Measurements from ENCODE around the gene MEPE.

The MEPE gene

GRCh38 chr4:87803421-87803820 is 29.3 kb upstream of the MEPE start:
- no peaks in the 10 kb centered on the region for H3K36me3 ChIP-seq (ENCODE audit: control insufficient read depth, insufficient read depth, low read length)
- no peak overlapping the region for H2AK5ac ChIP-seq (ENCODE audit: low read length)
- no peak overlapping the region for H2BK120ac ChIP-seq (ENCODE audit: low read depth, low read length)
- no peak overlapping the region for H2BK5ac ChIP-seq (ENCODE audit: low read length)
- no peak for DNase-seq
- H3K9ac ChIP-seq (ENCODE audit: low read length) = no peak overlapping the region
- H2BK15ac ChIP-seq (replicated peaks; ENCODE audit: low read depth) = no peak overlapping the region
- H3K4me1 ChIP-seq (ENCODE audit: control insufficient read depth, low read depth, low read length) = no peaks in the 10 kb centered on the region
- H3K4me3 ChIP-seq (ENCODE audit: low read length) = no peak overlapping the region
- no peaks in the 10 kb centered on the region for H3K27me3 ChIP-seq (ENCODE audit: insufficient read depth, low read length, poor library complexity)
- H4K5ac ChIP-seq (ENCODE audit: low read length) = no peak overlapping the region
- no peak overlapping the region for H3K18ac ChIP-seq (ENCODE audit: low read length)
- H3K23ac ChIP-seq (ENCODE audit: low read length) = no peak overlapping the region
- no peak overlapping the region for H3K27ac ChIP-seq (ENCODE audit: low read depth, low read length)
- no peak overlapping the region for H3K56ac ChIP-seq (ENCODE audit: low read length)
- no peaks in the 10 kb centered on the region for H3K79me1 ChIP-seq (ENCODE audit: low read length)
- WGBS (ENCODE audit: extremely low coverage, insufficient coverage, low lambda C conversion rate) = no CpG with 5 or more reads among the region's 2 CpGs
- H3K79me2 ChIP-seq (ENCODE audit: control insufficient read depth, insufficient read depth, low read length) = no peaks in the 10 kb centered on the region
- no peak overlapping the region for H4K8ac ChIP-seq (ENCODE audit: low read depth, low read length)
- H3K4ac ChIP-seq (ENCODE audit: low read depth, low read length) = no peak overlapping the region
- H3K4me2 ChIP-seq (ENCODE audit: low read length) = no peak overlapping the region

- no peak for DNase-seq
Observed at GRCh38 chr4:87804871-87805270, 27.9 kb upstream of the MEPE start.

GRCh38 chr4:87805971-87806370 is 26.8 kb upstream of the MEPE start:
- Histone ChIP-seq H3K18ac (ENCODE audit: low read length) (no peak overlapping the region), H3K27ac (ENCODE audit: low read depth, low read length) (no peak overlapping the region), H3K4me1 (ENCODE audit: control insufficient read depth, low read depth, low read length) (no peaks in the 10 kb centered on the region), H3K79me1 (ENCODE audit: low read length) (no peaks in the 10 kb centered on the region), H3K36me3 (ENCODE audit: control insufficient read depth, insufficient read depth, low read length) (no peaks in the 10 kb centered on the region), H3K27me3 (ENCODE audit: insufficient read depth, low read length, poor library complexity) (no peaks in the 10 kb centered on the region), H2AK5ac (ENCODE audit: low read length) (no peak overlapping the region), H3K4ac (ENCODE audit: low read depth, low read length) (no peak overlapping the region), H3K9ac (ENCODE audit: low read length) (no peak overlapping the region), H4K5ac (ENCODE audit: low read length) (no peak overlapping the region), H4K8ac (ENCODE audit: low read depth, low read length) (no peak overlapping the region), H3K4me2 (ENCODE audit: low read length) (no peak overlapping the region), H2BK15ac (replicated peaks; ENCODE audit: low read depth) (no peak overlapping the region), H3K79me2 (ENCODE audit: control insufficient read depth, insufficient read depth, low read length) (no peaks in the 10 kb centered on the region), H3K56ac (ENCODE audit: low read length) (no peak overlapping the region), H2BK120ac (ENCODE audit: low read depth, low read length) (no peak overlapping the region), H2BK5ac (ENCODE audit: low read length) (no peak overlapping the region), H3K4me3 (ENCODE audit: low read length) (no peak overlapping the region), H3K23ac (ENCODE audit: low read length) (no peak overlapping the region)
- WGBS (ENCODE audit: extremely low coverage, insufficient coverage, low lambda C conversion rate) = no CpG with 5 or more reads among the region's 2 CpGs
- no peak for DNase-seq

More at GRCh38 chr4:87804871-87805270, 27.9 kb upstream of the MEPE start:
- Histone ChIP-seq H2BK5ac (ENCODE audit: low read length) (no peak overlapping the region), H3K4me1 (ENCODE audit: control insufficient read depth, low read depth, low read length) (no peaks in the 10 kb centered on the region), H2BK120ac (ENCODE audit: low read depth, low read length) (no peak overlapping the region), H3K79me2 (ENCODE audit: control insufficient read depth, insufficient read depth, low read length) (no peaks in the 10 kb centered on the region), H4K8ac (ENCODE audit: low read depth, low read length) (no peak overlapping the region), H2BK15ac (replicated peaks; ENCODE audit: low read depth) (no peak overlapping the region), H3K4me3 (ENCODE audit: low read length) (no peak overlapping the region), H2AK5ac (ENCODE audit: low read length) (no peak overlapping the region), H4K5ac (ENCODE audit: low read length) (no peak overlapping the region), H3K27me3 (ENCODE audit: insufficient read depth, low read length, poor library complexity) (no peaks in the 10 kb centered on the region), H3K23ac (ENCODE audit: low read length) (no peak overlapping the region), H3K4ac (ENCODE audit: low read depth, low read length) (no peak overlapping the region), H3K36me3 (ENCODE audit: control insufficient read depth, insufficient read depth, low read length) (no peaks in the 10 kb centered on the region), H3K27ac (ENCODE audit: low read depth, low read length) (no peak overlapping the region), H3K18ac (ENCODE audit: low read length) (no peak overlapping the region), H3K9ac (ENCODE audit: low read length) (no peak overlapping the region), H3K56ac (ENCODE audit: low read length) (no peak overlapping the region), H3K4me2 (ENCODE audit: low read length) (no peak overlapping the region), H3K79me1 (ENCODE audit: low read length) (no peaks in the 10 kb centered on the region)
- no CpG with 5 or more reads among the region's 2 CpGs for WGBS (ENCODE audit: extremely low coverage, insufficient coverage, low lambda C conversion rate)

- H2BK15ac ChIP-seq (replicated peaks; ENCODE audit: low read depth) = no peak overlapping the region
- H3K79me2 ChIP-seq (ENCODE audit: control insufficient read depth, insufficient read depth, low read length) = no peaks in the 10 kb centered on the region
- no peak overlapping the region for H3K27ac ChIP-seq (ENCODE audit: low read depth, low read length)
- H4K8ac ChIP-seq (ENCODE audit: low read depth, low read length) = no peak overlapping the region
- H3K79me1 ChIP-seq (ENCODE audit: low read length) = no peaks in the 10 kb centered on the region
- no peak overlapping the region for H2AK5ac ChIP-seq (ENCODE audit: low read length)
- no peaks in the 10 kb centered on the region for H3K27me3 ChIP-seq (ENCODE audit: insufficient read depth, low read length, poor library complexity)
- no CpG with 5 or more reads among the region's 3 CpGs for WGBS (ENCODE audit: extremely low coverage, insufficient coverage, low lambda C conversion rate)
- H3K23ac ChIP-seq (ENCODE audit: low read length) = no peak overlapping the region
- no peak overlapping the region for H3K18ac ChIP-seq (ENCODE audit: low read length)
- no peak overlapping the region for H4K5ac ChIP-seq (ENCODE audit: low read length)
- H2BK120ac ChIP-seq (ENCODE audit: low read depth, low read length) = no peak overlapping the region
- H3K36me3 ChIP-seq (ENCODE audit: control insufficient read depth, insufficient read depth, low read length) = no peaks in the 10 kb centered on the region
- no peak overlapping the region for H2BK5ac ChIP-seq (ENCODE audit: low read length)
- no peak for DNase-seq
- no peak overlapping the region for H3K9ac ChIP-seq (ENCODE audit: low read length)
- H3K4me2 ChIP-seq (ENCODE audit: low read length) = no peak overlapping the region
- no peak overlapping the region for H3K4ac ChIP-seq (ENCODE audit: low read depth, low read length)
- H3K4me3 ChIP-seq (ENCODE audit: low read length) = no peak overlapping the region
- no peaks in the 10 kb centered on the region for H3K4me1 ChIP-seq (ENCODE audit: control insufficient read depth, low read depth, low read length)
- H3K56ac ChIP-seq (ENCODE audit: low read length) = no peak overlapping the region
Observed at GRCh38 chr4:87806520-87806919, 26.2 kb upstream of the MEPE start.

- DNase-seq = no peak
- Histone ChIP-seq H3K9ac (ENCODE audit: low read length) (no peak overlapping the region), H3K4me1 (ENCODE audit: control insufficient read depth, low read depth, low read length) (no peaks in the 10 kb centered on the region), H3K4me2 (ENCODE audit: low read length) (no peak overlapping the region), H4K8ac (ENCODE audit: low read depth, low read length) (no peak overlapping the region), H2AK5ac (ENCODE audit: low read length) (no peak overlapping the region), H3K4ac (ENCODE audit: low read depth, low read length) (no peak overlapping the region), H4K5ac (ENCODE audit: low read length) (no peak overlapping the region), H2BK120ac (ENCODE audit: low read depth, low read length) (no peak overlapping the region), H2BK15ac (replicated peaks; ENCODE audit: low read depth) (no peak overlapping the region), H3K23ac (ENCODE audit: low read length) (no peak overlapping the region), H3K18ac (ENCODE audit: low read length) (no peak overlapping the region), H3K27ac (ENCODE audit: low read depth, low read length) (no peak overlapping the region), H3K4me3 (ENCODE audit: low read length) (no peak overlapping the region), H3K27me3 (ENCODE audit: insufficient read depth, low read length, poor library complexity) (no peaks in the 10 kb centered on the region), H3K36me3 (ENCODE audit: control insufficient read depth, insufficient read depth, low read length) (no peaks in the 10 kb centered on the region), H3K79me1 (ENCODE audit: low read length) (no peaks in the 10 kb centered on the region), H3K56ac (ENCODE audit: low read length) (no peak overlapping the region), H3K79me2 (ENCODE audit: control insufficient read depth, insufficient read depth, low read length) (no peaks in the 10 kb centered on the region), H2BK5ac (ENCODE audit: low read length) (no peak overlapping the region)
- WGBS (ENCODE audit: extremely low coverage, insufficient coverage, low lambda C conversion rate) = no CpG with 5 or more reads among the region's 3 CpGs
Observed at GRCh38 chr4:87807402-87807801, 25.4 kb upstream of the MEPE start.

- H4K8ac ChIP-seq (ENCODE audit: low read depth, low read length) = no peak overlapping the region
- H2BK120ac ChIP-seq (ENCODE audit: low read depth, low read length) = no peak overlapping the region
- no peaks in the 10 kb centered on the region for H3K27me3 ChIP-seq (ENCODE audit: insufficient read depth, low read length, poor library complexity)
- no CpG with 5 or more reads among the region's 2 CpGs for WGBS (ENCODE audit: extremely low coverage, insufficient coverage, low lambda C conversion rate)
- H3K36me3 ChIP-seq (ENCODE audit: control insufficient read depth, insufficient read depth, low read length) = no peaks in the 10 kb centered on the region
- no peak overlapping the region for H3K23ac ChIP-seq (ENCODE audit: low read length)
- no peaks in the 10 kb centered on the region for H3K79me2 ChIP-seq (ENCODE audit: control insufficient read depth, insufficient read depth, low read length)
- no peak overlapping the region for H3K56ac ChIP-seq (ENCODE audit: low read length)
- H3K4ac ChIP-seq (ENCODE audit: low read depth, low read length) = no peak overlapping the region
- H2BK15ac ChIP-seq (replicated peaks; ENCODE audit: low read depth) = no peak overlapping the region
- H2AK5ac ChIP-seq (ENCODE audit: low read length) = no peak overlapping the region
- H3K79me1 ChIP-seq (ENCODE audit: low read length) = no peaks in the 10 kb centered on the region
- no peak overlapping the region for H3K27ac ChIP-seq (ENCODE audit: low read depth, low read length)
- H3K4me3 ChIP-seq (ENCODE audit: low read length) = no peak overlapping the region
- no peak overlapping the region for H3K9ac ChIP-seq (ENCODE audit: low read length)
- no peak overlapping the region for H4K5ac ChIP-seq (ENCODE audit: low read length)
- H3K4me2 ChIP-seq (ENCODE audit: low read length) = no peak overlapping the region
- H3K4me1 ChIP-seq (ENCODE audit: control insufficient read depth, low read depth, low read length) = no peaks in the 10 kb centered on the region
- no peak overlapping the region for H3K18ac ChIP-seq (ENCODE audit: low read length)
- no peak overlapping the region for H2BK5ac ChIP-seq (ENCODE audit: low read length)
- no peak for DNase-seq
Observed at GRCh38 chr4:87811977-87812376, 20.8 kb upstream of the MEPE start.

All from mesendoderm (in vitro differentiated cells).